SU-DHL-6 (cell line): ENCODE measurements around the gene CLCNKA.

ENCODE experiments used
- CTCF ChIP-seq: fragments of 200-600 bp; sonication (generic); IDR thresholded peaks from one replicate; pipeline ENCODE4 v1.5.1; 2017; ENCODE audit warnings: antibody characterized with exemption, mild to moderate bottlenecking, low read length, moderate library complexity; ENCODE audit not compliant: insufficient read depth, poor library complexity, severe bottlenecking
- EZH2phosphoT487 ChIP-seq: fragments of 200-600 bp; sonication (generic), shearing (Covaris generic); conservative IDR thresholded peaks from 2 replicates; pipeline ENCODE4 v1.6.1; 2018; ENCODE audit warnings: mild to moderate bottlenecking, antibody characterized with exemption, low read length, moderate library complexity, mixed read lengths

DNA sequence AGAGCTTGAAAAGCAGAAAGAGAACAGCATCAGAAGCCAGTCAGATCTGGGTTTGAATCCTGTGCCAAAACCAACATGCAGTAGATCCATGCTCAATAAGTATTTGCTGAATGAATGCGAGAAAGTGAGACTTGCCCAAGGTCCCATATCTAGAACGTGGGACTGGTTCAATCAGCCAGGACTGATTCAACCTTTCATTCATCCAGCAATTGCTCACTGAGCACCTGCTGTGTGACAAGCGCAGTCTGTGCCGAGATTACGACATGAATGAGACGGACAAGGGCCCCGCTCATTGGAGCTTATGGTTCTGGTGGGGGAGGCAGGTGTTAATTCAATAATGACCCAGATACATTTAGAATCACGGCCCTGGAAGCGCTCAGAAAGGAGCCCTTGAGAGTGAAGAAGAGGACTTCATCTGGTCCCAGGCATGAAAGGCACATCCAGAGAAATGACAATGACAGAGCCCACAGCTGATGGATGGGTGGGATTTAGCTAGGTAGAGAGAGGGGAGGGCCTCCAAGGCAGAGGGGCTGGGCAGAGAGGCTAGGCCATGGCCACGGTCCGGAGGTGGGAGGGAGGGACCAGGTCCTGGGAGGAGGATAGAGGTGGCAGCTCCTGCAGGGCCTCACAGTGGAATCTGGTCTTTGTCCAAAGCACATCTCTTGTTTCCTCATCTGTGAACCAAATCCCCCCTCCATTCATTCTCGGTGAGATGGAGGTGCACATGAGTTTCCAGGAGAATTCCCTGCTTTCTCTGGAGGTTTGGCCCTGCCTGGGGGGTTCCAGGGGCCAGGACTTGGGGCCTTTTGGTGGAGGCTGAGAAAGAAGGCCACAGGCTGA lies 55.8 kb downstream of the CLCNKA start:
- no peak for TF ChIP-seq CTCF
- TF ChIP-seq EZH2phosphoT487: no peak
